Midbrain (tissue), 1 donor: ENCODE data around the gene PYY.
"Not testable (repeated sequence)": the region's sequence is repeated elsewhere in the genome, so short reads cannot be mapped to it uniquely, and the experiment has no call there.

ENCODE experiments used
- DNase-seq: peaks from one replicate; lab custom pipeline; 2025; lab: John Stamatoyannopoulos, UW

Gene PYY

DNA sequence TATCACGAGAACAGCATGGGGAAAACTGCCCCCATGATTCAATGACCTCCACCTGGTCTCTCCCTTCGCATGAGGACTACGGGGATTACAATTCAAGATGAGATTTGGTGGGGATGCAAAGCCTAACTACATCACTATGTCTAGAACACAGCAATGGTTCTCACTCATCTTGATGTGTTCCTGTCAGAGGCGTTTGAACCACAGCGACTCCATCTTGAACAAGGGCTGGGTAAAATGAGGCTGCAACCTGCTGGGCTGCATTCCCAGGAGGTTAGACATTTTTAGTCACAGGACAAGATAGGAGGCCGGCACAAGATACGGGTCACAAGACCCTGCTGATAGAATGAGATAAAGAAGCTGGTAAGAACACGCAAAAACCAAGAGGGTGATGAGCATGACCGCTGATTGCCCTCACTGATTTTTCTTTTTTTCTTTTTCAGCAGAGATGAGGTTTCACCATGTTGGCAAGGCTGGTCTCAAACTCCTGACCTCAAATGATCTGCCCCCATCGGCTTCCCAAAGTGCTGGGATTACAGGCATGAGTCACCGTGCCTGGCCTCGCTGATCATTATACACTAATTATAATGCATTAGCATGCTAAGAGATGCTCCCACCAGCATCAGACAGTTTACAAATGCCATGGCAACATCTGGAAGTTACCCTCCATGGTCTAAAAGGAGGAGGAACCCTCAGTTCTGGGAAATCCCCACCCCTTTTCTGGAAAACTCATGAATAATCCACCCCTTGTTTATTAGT is 8.5 kb downstream of the PYY start:
- no peak for DNase-seq

DNA sequence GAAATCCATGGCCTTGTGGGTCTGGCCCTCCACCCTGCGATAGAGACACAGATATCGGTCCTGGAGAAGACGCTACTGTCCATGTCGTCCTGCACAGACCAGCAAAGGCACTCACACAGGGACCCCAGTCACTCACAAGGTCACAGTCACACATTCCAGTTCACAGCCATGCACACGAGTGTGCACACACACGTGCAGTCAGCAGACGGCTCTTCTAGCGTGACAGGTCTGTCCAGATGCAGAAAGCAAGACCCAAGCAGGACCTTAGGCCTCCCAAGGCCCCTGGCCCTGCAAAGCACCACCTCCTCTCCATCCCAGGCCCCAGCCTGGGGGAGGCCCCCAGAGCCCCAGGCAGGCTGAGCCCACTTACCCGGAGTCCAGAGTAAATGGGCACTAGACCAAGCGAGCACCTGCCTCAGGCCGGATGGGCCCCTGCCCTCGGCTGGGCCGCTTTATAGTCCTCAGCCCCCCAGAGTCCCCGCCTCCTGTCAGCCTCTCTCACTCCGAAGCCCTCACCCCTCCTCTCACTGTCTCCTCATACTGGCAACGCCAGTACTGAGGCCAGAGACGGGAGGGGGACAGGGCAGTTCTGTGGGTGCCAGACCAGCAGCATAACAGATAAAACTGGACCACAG is 11.6 kb downstream of the PYY start, which contains the start of gene PPY:
PPY (minus strand) TSS at position 426 of the 635 bp plus-strand sequence. CDS start 822 bp downstream, outside the sequence.
- no peak for DNase-seq

DNA sequence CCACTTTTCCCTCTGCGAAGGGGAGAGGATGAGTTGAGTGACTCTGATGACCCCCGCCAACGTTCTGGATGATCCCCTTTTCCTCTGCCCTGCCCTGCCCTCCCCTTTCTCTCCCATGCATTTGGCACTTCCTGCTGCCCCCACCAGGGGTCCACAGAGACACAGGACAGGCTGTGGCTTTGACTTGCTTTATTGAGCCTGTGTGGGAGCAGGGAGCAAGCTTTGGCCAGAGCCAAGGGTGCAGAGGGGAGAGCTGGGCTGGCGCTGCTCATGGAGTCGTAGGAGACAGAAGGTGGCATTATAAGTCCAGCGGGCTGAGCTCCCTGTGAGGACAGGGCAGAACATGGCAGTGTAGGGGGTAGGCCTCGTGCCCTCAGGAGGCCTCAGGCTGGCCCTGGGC is 13.1 kb downstream of the PYY start:
- DNase-seq = no peak

DNA sequence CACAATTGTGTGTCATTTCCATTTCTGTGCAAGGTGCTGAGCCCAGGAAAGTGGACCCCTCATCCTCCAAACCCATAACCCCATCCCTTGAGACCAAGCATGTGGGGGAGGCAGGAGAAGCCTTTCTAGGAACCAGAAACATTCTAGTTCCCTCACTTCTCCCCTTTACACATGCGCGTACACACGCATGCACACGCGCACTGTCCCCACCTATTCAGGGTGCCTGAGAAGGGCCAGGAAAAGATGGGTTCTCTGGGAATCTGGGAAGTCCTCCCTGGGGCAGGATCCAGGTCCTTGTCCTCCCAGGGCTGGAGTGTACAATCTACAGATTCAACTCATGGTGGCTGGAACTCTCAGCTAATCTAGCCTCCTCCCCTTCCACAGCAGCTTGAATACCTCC is 13.9 kb downstream of the PYY start:
- no peak for DNase-seq

DNA sequence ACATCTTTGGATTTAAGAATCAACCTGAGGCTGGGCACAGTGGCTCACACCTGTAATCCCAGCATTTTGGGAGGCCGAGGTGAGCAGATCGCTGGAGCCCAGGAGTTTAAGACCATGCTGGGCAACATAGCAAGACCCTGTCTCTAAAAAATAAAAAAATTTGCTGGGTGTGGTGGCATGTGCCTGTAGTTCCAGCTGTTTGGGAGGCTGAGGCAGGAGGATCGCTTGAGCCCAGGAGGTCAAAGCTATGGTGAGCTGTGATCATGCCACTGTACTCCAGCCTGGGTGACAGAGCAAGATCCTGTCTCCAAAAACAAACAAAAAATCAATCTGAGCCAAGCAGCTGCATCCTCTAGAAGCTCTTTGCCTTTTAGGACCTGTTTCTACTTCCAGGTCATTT is 14.3 kb downstream of the PYY start:
- DNase-seq = not testable (repeated sequence)

DNA sequence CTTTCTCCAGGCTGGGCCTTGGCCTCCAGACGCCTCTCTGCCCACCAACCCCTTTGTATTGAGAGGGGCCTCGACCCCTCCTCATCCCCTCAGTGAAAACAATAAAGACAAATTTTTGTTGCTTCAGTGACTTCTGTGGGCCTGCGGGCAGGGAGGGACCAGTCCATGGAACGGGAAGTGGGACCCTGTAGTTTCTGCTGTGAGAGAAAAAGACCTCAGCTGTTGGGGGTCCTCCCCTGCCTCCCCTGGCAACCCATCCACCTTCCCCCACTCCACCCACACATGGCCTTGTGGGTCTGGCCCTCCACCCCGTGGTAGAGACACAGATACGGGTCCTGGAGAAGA is 14.9 kb downstream of the PYY start:
- DNase-seq = no peak

DNA sequence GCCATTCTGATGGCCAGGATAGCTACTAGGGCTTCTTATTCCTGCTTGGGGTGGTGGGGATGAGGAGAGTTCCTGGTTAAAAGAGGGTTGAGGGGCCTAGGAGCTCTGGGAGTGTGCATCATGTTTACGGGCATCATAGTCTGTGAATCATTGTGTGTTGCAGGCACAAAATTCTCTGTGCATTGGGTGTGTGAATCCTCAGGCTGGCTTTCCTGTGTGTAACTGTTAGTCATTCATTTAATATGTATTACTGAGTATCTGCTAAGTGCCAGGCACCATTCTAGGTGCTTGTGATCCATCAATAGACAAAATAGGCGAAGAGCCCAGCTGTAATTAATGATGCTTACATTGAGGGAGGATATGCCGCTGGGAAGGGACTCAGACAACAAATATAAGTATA is 17.3 kb downstream of the PYY start:
- DNase-seq = no peak

DNA sequence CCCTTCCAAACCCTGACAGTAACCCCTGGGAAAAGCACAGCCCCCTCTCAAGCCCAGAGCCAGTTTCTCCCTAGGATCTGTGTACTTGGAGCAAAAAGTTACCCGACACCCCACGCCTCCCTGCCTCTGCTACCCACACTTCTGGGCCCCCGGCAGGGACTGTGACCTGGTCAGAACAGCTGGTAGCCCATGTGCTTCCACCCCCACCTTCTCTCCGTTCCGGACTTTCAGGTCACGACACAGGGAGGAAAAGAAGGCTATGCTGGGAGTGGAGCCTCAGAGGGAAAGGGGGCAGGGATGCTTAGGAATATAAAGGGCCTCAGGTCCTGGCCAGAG is 17.8 kb downstream of the PYY start:
- DNase-seq = no peak

DNA sequence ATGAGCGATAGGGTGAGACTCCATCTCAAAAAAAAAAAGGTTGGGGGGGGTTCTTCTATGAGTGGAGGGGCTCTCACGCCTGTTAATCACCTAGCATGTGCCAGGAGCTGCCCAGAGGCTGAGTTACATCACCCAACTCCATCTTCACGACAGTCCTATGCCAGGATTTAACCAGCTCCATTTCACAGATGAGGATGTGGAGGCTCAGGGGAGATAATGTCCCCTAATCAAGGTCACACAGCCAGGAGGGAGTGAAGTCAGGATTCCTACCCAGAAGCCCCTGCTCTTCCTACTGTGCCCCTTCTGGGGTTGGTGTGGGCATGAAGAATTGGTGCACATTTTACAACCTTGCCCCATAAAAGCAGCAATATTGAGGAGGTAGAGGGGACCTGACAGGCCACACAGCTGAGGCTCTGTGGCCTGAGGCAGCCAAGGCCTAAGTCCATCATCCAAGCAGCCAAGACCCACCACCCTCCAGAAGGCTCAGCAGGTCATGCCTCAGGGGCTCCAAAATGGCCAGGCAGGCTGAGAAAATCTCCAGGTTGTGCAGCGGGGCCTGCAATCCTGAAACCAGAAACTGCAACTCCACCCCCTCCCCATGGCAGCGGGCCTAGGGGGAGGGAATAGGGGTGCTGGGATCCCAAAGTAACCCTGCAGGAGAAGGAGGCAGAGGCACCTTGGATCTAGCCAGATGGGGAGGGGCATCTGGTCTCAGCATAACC is 18.4 kb downstream of the PYY start:
- no peak for DNase-seq

DNA sequence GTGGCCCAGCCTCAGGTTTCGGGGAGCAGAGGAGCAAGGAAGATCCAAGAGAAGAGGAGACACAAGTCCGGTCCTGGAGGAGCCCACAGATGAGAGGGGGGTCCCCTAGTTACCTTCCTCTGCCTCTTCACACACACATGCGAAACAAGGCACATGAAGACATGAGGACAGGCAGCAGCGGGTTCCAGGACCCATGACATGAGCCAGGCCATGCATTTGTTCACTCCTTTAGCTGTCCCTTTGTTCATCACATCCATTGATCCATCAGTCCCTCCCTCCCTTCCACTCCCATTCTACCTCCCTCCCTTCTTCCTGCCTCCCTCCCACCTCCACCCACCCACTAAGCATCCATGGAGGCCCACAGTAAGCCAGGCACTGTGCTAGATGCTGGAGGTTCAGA is 20.8 kb downstream of the PYY start:
- no peak for DNase-seq

DNA sequence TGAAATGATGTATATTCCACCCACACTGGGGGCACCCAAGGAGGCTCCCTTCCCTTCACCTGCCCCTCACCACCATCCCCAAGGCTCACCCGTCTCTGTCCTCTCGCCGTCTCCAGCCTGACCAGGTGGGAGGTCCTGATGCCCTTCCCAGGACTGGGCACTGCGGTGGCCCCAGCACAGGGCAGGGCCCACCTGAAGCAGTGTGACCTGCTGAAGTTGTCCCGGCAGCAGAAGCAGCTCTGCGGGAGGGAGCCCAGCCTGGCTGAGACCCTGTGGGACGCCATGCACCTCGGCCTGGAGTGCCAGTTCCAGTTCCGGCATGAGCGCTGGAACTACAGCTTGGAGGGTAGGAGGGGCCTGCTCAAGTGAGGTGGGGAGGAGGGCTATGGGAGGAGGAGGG is 21.4 kb downstream of the PYY start:
- DNase-seq = no peak

DNA sequence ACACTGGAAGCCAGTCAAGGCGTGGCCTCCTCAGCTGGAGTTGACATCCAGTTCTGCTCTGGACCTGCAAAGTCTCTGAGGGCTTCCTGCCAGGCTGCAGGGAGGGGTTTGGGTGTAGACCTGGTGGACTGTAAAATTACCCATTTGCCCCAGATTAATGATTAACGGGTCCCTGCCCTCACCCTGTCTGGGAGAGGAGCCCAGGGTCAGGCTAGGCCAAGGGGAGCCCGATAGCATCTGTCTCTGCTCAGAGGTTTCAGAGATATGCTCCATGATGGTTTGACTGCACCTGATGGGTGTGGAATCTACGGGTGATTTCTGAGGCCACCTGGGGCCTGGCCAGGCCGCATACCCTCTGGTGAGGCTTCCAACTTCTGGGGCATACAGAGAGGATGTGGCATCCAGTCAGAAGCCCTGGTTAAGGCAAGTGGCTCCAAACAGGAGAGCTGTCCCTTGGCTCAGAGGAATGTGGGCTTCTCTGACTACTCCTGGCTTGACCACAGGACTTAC is 22.6 kb downstream of the PYY start:
- no peak for DNase-seq

DNA sequence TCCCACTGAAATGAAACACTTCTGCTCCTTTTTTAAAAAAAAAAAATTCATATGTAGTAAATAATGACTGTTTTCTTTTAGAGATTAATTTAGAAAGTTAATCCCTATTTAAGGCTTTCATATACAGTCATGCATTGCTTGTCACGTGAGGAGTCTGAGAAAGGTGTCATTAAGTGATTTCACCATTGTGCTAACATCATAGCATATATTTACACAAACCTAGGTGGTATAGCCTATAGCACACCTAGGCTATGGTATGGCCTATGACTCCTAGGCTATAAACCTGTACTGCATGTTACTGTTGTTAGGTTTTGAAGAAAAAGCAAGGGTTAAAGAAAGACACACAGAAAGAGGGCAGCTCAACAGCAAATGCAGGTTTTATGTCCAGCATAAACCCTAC is 25.1 kb downstream of the PYY start:
- no peak for DNase-seq

DNA sequence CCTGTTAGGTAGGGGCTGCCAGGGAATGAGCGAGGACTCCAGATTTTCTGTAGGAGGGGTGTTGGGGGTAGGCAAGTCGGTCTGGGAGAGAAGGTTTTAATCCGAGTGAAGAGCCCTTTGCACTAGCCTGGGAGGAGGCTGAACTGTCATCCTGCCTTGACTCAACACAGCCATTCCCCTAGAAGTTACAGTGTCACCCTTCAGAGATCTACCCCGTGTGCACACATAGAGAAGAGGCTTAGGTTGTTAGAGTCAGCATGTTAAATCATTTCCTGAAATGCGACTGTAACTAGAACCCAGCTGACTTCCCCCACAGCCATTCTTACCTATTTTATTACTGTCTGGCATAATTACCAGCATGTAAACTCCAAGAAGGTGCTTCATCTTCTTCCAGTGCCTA is 25.8 kb downstream of the PYY start:
- DNase-seq = not testable (repeated sequence)

DNA sequence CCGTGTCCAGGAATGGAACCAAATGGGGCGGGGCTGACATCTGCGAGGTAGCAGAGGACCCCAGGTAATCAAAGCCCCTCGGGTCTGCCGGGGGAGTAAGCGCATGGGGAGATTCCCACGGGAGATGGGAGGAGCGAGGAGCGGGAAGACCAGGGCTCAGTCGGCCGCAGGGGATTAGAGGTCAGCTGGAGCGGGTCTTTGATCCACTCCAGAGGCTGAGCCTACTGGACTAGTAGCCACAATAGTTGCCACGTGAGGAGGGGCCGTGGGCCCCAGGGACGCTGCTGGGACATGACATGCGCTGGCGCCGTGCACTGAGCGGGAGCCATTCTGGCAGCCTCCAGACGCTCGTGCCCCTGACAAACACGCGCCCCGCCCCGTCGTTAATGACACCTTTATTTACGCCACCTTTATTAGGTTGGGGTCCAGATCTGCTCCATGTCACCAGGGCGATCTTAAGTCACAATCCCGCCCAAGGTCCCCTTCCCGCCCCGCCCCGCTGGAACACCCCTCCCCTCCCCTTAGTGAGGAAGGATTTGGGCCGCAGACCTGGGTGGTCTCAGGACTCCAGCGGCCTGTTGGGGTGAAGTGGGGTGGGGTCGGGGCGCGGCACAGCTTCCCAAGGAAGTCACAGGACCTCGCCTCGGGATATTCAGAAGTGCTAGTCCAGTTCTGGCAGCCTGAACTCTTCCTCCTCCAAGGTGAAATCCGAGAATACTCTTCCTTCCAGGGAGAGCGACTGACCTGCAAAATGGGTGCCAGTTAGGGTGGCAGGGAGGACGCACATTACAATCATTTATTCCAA is 26.5 kb downstream of the PYY start:
- DNase-seq = no peak

DNA sequence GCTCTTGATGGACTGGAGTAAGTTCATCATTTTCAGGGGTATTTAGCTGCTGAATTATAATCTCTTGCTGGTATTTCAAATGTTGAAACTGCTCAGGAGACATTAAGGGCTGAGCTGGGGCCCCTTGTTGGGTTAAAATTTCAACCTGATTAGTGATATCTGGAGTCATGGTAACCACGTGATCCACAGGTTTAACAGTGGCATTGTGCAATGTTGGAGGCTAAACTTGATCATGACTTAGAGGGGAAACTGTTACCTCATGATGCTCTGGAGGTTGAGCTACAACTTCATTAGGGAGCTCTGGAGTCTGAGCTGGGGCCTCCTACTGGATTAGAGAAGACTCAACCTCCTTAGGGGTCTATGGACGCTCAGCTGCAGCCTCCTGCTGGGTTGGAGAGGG is 29.2 kb downstream of the PYY start:
- no peak for DNase-seq

DNA sequence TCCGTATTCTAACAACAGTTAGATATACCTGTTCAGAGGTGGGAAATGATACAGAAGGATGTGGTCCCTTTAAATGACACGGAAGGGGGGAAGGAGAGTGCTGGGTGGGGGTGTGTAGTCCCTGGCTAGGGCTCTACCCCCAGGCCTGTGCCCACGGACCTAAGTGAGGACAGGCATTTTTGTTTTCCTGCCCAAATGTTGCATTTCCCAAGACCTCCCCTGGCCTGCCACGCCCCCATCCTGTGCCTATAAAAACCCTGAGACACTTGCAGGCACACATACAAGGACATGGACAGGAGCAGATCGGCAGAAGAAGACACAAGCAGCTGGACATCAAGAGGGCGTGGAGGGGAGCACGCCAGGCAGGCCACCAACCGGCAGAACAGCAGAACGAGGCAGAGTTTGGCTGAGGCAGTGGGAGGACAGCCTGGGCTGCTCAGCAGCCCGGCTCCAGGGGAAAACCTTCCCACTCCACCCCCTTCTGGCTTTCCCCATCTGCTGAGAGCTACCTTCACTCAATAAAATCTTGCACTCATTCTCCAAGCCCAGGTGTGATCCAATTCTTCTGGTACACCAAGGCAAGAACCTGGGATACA is 33.1 kb downstream of the PYY start:
- no peak for DNase-seq

DNA sequence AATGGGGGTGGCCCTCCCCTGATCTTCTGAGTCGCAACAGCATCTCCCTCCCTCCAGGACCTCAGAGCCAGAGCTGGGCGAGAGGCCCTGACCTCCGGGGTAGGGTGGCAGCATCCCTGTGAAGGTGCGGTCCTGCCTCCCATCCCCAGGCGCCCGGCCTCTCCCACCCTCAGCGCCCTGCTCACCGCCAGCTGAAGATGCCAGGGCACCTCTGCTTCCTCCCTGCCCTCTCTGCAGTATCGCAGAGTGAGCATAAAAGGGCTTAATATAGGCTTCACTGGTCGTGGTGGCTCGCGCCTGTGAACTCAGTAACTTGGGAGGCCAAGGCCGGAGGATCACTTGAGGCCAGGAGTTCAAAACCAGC is 35.7 kb downstream of the PYY start:
- DNase-seq = no peak

DNA sequence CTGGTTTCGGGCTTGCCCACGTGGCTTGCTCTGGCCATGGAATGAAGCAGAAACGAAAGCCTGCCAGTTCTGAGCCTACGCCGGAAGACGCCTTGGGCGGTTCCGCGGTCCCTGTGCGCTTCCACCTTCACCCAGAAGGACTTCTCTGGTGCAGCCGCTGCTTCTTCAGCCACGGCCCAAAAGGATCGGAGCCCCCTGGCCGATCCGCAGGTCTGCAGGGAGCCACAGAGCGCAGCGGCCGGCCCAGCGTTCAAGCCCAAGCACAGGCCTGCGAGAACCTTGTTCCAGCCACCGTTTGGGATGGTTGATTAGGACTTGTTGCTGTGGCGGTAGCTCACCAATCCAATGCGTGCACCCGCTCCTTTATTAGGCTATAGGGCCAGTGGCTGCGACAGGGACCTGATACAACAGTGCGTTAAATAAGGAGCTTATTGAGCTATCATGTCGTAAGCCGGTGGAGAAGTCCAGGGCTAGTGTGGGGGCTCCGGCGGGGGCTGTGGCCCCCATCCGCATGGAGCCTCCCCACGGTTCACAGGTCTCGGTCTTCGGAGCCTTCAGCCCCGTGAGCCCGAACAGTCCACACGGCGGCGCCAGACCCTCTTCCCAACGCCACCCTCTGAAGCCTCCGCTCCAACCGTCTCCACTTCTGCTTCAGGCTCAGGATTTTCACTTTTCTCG is 36.3 kb downstream of the PYY start:
- DNase-seq = peak; percentile 38

DNA sequence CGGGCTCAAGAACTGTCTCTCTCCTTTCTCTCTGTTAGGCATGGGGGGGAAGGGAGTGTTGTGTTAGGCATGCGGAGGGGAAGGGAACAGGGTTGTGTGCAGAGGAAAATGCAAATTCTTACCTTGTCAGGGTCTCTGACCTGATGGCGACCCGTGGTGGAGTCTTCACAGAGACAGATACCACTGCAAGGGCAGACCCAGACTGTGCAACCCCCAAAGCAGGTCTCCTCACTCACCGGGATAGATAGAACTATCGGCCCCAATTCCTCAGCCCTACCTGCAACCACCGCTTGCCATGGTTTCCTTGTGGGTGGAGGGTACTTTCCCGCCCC is 36.8 kb downstream of the PYY start:
- no peak for DNase-seq

DNA sequence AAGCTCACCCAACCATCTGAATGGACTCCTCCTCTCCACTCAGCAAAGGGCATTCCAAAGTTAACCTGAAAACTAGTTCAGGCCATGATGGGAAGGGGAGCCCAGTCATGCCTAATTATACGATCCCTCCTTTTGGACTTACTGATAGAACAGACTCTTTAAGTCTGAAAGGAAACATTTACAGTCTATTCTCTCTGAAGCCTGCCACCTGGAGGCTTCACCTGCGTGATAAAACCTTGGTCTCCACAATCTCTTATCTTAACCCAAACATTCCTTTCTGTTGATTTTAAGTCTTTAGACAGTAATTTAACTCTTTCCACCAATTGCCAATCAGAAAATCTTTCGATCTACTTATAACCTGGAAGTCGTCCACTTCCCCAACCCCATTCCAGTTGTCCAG is 37.4 kb downstream of the PYY start:
- DNase-seq = no peak

DNA sequence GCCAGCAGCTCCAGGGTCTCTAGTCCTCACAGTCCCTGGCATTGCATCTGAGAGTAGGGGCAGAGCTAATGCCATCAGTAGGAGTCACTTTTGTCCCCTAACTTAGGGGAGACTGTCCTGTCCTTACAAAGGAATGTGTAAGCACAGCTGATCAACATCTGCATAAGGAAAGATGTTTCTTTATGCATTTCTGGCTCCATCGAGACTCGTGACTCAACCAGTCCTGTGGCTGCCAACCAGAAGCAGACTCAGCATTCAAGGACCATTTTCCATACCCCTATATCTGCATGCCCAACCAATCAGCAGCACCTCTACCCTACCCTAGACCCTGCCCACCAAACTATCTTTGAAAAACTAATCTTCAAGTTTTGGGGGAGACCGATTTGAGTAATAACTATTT is 38.2 kb downstream of the PYY start:
- DNase-seq = no peak
